B cell (primary cell): ENCODE measurements around the gene SPSB1.

Experiments used
- EZH2 ChIP-seq: IDR thresholded peaks from 2 replicates; pipeline ENCODE4 v1.6.1; 2012; ENCODE audit warnings: borderline replicate concordance, low read depth, mild to moderate bottlenecking, moderate library complexity, low read length; ENCODE audit not compliant: insufficient read depth, poor library complexity, severe bottlenecking
- TF ChIP-seq, protein P1 (sequence below): fragments of 200-600 bp; IDR thresholded peaks from one replicate; pipeline ENCODE4 v1.8.0; 2022; ENCODE audit warnings: antibody characterized with exemption, mild to moderate bottlenecking

DNA sequence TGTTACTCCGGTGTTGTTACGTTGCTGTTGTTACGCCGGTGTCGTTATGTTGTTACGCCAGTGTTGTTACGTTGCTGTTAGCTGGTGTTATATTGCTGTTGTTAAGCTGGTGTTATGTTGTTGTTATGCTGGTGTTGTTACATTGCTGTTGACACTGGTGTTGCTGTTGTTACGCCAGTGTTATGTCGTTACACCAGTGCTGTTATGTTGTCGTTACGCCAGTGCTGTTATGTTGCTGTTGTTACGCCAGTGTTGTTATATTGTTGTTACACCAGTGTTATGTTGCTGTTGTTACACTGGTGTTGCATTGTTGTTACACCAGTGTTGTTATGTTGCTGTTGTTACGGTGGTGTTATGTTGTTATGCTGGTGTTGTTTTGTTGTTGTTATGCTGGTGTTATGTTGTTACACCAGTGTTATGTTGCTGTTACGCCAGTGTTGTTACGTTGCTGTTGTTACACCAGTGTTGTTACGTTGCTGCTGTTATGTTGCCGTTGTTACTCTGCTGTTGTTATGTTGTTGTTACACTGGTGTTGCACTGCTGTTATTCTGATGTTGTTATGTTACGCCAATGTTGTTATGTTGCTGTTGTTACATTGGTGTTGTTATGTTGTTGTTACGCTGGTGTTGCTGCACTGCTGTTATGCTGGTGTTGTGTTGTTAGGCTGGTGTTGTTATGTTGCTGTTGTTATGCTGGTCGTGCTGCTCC lies 32.5 kb upstream of the SPSB1 start:
- TF ChIP-seq, protein P1, sequence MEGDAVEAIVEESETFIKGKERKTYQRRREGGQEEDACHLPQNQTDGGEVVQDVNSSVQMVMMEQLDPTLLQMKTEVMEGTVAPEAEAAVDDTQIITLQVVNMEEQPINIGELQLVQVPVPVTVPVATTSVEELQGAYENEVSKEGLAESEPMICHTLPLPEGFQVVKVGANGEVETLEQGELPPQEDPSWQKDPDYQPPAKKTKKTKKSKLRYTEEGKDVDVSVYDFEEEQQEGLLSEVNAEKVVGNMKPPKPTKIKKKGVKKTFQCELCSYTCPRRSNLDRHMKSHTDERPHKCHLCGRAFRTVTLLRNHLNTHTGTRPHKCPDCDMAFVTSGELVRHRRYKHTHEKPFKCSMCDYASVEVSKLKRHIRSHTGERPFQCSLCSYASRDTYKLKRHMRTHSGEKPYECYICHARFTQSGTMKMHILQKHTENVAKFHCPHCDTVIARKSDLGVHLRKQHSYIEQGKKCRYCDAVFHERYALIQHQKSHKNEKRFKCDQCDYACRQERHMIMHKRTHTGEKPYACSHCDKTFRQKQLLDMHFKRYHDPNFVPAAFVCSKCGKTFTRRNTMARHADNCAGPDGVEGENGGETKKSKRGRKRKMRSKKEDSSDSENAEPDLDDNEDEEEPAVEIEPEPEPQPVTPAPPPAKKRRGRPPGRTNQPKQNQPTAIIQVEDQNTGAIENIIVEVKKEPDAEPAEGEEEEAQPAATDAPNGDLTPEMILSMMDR = no peak
- no peak for TF ChIP-seq EZH2
